ENCODE data around the gene GTPBP4. TPM values are rescaled to one million over a fixed set of nuclear protein-coding genes. Genes with fewer than 3 reads are reported as not detected.

GTPBP4 gene
- total RNA-seq, 1 experiment from 2014 or later: 111 TPM

GRCh38 chr10:1044146-1044545, 55.9 kb downstream of the GTPBP4 start:
- no peak overlapping the region for H3K27ac ChIP-seq (ENCODE audit: low read depth, low read length)
- ATAC-seq (no peak), DNase-seq (ENCODE audit: low read depth, low spot score) (no peak)
- TF ChIP-seq CTCF (IDR thresholded peaks at IDR 0.05 in 2 of 3, conservative IDR thresholded peaks at IDR 0.05 in 1 of 3; ENCODE audit: borderline replicate concordance in 1 of 3, insufficient read depth in 1 of 3, low read depth in 2 of 3, low read length in 2 of 3) (no peak), POLR2A (IDR thresholded peaks at IDR 0.05; ENCODE audit: borderline replicate concordance, extremely low read depth, insufficient read depth, insufficient read length) (no peak), CEBPB (IDR thresholded peaks at IDR 0.05; ENCODE audit: low read depth) (no peak), EGR1 (IDR thresholded peaks at IDR 0.05; ENCODE audit: low read depth) (no peak), SRF (IDR thresholded peaks at IDR 0.05; ENCODE audit: low read depth) (no peak), ELF1 (IDR thresholded peaks at IDR 0.05; ENCODE audit: borderline replicate concordance, low read depth) (no peak), FOSL1 (IDR thresholded peaks at IDR 0.05; ENCODE audit: low read depth) (no peak), EZH2 (IDR thresholded peaks at IDR 0.05) (no peak), CBX3 (IDR thresholded peaks at IDR 0.05; ENCODE audit: low read depth) (no peak), TCF7L2 (IDR thresholded peaks at IDR 0.05; ENCODE audit: borderline replicate concordance, extremely low read depth, insufficient read depth, insufficient read length) (no peak), ZFX (IDR thresholded peaks at IDR 0.05) (no peak), REST (IDR thresholded peaks at IDR 0.05; ENCODE audit: low read depth) (no peak)
- intact Hi-C loops (cut with micrococcal nuclease): no loop called here
- ChIA-PET POLR2A (no interaction called here), RAD21 (ENCODE audit: low non-redundant PET in 1 of 2, low total read pairs in 2 of 2, uncharacterized antibody in 2 of 2, unreplicated experiment in 2 of 2) (no interaction called here), CTCF (no interaction called here)
- H3K9me2 ChIP-seq (ENCODE audit: insufficient read depth): no peaks in the 10 kb centered on the region
- H3K79me2 ChIP-seq (ENCODE audit: insufficient read depth, low read length): peaks cover 39% of the 10 kb centered on the region
- no peak overlapping the region for H3K4me2 ChIP-seq (ENCODE audit: low read length)
- BruUV-seq (replicated peaks): no TSS peak
- no peak overlapping the region for H3K9ac ChIP-seq (ENCODE audit: low read length)
- no peak overlapping the region for H3K4me3 ChIP-seq (replicated peaks in 1 of 2; ENCODE audit: low read depth in 1 of 2, low read length in 2 of 2)
- no peak overlapping the region for H2AFZ ChIP-seq (ENCODE audit: low read depth, low read length, poor library complexity, severe bottlenecking)
- H3K4me1 ChIP-seq (ENCODE audit: control insufficient read depth in 1 of 2, insufficient read depth in 2 of 2, low read length in 2 of 2): peaks cover 4 to 12% of the 10 kb centered on the region in 2 experiments; a peak in 3 of 4 replicates
- H3K27me3 ChIP-seq (ENCODE audit: insufficient read depth, low read length): no peaks in the 10 kb centered on the region
- no peaks in the 10 kb centered on the region; the same call in 1 of the 2 replicates for H4K20me1 ChIP-seq (ENCODE audit: insufficient read depth)
- H3K36me3 ChIP-seq (ENCODE audit: control insufficient read depth in 1 of 2, insufficient read depth in 2 of 2, low read length in 2 of 2): peaks cover 15 to 26% of the 10 kb centered on the region in 2 experiments
- no peaks in the 10 kb centered on the region for H3K9me3 ChIP-seq (ENCODE audit: control insufficient read depth in 1 of 2, insufficient read depth in 1 of 2, low read depth in 1 of 2, low read length in 2 of 2)
